Measurements from ENCODE around the gene FKBP5.
"Not testable (repeated sequence)": the region's sequence is repeated elsewhere in the genome, so short reads cannot be mapped to it uniquely, and the experiment has no call there.

FKBP5 gene

GRCh38 chr6:35687658-35688604 is 784 bp downstream of the FKBP5 start:
- peak; percentile 61 for DNase-seq

DNA sequence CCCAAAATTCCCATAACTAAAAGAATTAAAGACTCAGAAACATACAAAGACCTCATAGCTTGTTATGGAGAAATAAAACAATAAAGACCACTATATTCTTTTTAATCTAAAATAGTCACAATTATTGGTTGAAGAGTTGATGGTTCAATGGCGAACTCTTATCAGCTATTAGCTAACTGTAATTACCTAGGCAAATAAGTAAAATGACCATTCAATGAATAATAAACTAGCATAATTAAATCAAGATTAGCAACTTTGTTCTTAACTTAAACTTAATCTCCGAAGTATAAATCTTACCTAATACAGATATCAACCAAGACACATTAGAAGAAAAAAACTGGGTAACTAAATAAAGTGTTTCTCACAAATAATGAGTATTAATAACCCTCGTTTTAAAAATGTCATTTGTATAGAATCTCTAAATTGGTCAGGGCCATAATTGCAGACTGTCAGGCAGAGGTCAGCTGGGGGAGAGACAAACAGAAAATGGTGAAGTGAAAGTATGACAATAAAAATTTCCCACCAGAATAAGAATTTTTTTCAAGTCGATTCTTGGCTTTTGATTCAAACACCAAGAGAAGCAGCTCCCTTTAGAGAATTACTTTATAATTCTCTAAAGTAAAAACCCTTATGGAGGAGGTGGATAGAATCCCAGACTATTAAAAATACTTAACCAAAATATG is 1.7 kb downstream of the FKBP5 start:
- no peak for DNase-seq

DNA sequence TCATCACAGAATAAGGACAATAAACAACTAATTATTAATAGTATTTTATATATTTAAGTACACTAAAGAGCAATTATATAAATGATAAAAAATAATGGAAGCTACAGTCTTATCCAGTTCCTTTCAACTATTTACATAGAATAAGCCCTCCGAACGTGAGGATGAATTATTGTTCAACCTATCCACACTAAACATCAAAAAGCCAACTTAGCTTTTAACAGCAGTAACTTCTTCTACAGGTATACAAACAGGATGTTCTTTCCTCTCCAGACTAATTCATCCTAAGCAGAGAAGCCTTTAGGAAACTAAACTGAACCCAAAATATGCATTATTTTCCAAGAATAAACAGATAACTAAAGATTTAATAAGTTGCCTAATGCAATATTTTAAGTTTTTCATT is 2.3 kb downstream of the FKBP5 start:
- no peak for DNase-seq

GRCh38 chr6:35683267-35683666 is 5.4 kb downstream of the FKBP5 start:
- no peak for DNase-seq

- DNase-seq = peak; percentile 41
These were observed 7.4 kb downstream of the FKBP5 start for GRCh38 chr6:35681298-35681697.

- DNase-seq = no peak
These were observed 9.3 kb downstream of the FKBP5 start for GRCh38 chr6:35679399-35679798.

GRCh38 chr6:35678814-35679213 is 9.9 kb downstream of the FKBP5 start:
- no peak for DNase-seq

GRCh38 chr6:35678021-35678654 is 10.6 kb downstream of the FKBP5 start:
- DNase-seq = no peak

DNA sequence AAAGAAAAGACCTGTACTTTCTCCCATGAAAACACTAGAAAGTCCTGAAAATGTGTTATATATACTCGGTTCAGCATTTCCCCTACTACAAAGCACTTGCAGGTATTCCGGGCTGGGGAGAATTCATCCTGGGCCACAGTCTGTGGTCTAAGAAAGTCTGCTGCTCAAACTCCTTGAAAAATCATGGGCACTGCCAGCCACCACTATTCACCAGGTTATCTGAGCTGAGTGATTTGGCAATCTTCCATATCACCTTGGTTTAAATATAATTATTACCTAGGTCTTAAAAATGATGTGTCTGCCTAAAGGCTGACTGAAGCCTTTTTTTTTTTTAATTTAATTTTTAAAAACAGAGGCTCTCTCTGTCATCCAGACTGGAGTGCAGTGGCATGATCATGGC is 11.3 kb downstream of the FKBP5 start:
- DNase-seq = no peak

- DNase-seq = no peak
These were observed 12.8 kb downstream of the FKBP5 start for GRCh38 chr6:35675871-35676459.

DNA sequence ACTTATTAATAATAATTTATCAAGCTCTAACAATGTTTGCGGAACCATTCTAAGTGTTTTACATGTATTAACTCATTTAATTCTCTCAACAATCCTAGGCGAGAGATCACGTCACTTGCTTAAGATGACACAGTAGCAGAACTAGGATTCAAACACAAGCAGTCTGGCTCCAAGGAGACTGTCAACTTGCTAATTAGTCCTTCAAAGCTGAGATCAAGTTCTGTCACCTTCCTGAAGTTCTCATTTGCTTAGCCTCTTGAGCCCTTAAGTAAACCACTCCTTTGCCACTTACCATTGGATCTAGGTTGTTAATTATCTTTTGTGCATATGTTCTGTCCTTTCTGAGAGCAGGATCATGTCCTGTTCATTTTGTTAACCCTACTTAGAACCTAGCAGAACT is 14.1 kb downstream of the FKBP5 start:
- DNase-seq = no peak

DNA sequence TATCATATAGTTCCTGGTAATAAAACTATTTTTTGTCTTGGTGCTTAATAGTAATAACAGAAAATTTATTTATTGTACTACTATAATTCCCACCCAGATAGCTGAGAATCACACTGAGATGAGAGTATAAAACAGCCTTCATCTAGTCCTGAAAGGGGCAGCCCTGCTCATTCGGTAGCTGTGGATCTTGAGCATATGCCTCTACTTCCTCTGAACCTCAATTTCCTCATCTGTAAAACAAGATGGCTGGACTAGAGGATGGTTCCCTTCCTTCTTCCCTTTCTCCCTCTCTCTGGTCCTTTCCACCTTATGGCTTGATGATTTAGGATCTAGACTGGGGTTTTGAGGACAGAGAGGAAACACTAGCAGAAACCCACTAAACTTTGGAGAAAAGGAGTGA is 15.0 kb downstream of the FKBP5 start:
- DNase-seq = no peak

DNA sequence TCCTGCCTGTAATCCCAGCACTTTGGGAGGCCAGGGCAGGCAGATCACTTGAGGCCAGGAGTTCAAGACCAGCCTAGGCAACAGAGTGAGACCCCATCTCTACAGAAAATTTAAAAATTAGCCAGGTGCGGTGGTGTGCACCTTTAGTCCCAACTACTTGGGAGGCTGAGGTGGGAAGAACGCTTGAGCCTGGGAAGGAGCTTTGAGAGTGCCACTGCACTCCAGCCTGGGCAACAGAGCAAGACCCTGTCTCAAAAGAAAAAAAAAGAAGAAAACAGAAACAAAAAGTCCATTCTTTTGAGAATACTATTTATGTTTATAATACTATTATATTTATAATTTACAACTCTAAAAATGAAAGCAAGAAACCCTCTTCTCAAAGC is 15.4 kb downstream of the FKBP5 start:
- not testable (repeated sequence) for DNase-seq

DNA sequence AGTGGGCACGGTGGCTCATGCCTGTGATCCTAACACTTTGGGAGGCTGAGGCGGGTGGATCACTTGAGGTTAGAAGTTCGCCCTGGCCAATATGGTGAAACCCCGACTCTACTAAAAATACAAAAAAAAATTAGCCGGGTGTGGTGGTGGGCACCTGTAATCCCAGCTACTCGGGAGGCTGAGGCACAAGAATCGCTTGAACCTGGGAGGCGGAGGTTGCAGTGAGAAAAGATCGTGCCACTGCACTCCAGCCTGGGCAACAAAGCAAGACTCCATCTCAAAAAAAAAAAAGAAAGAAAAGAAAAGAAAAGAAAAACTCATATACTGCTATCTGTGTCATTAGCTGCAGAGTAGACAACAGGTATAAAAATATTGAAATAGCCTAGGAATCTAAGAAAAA is 18.3 kb downstream of the FKBP5 start:
- not testable (repeated sequence) for DNase-seq

GRCh38 chr6:35669451-35670045 is 19.2 kb downstream of the FKBP5 start:
- DNase-seq = no peak

- DNase-seq = no peak
These were observed 19.8 kb downstream of the FKBP5 start for GRCh38 chr6:35668744-35669450.

GRCh38 chr6:35668096-35668495 is 20.6 kb downstream of the FKBP5 start:
- DNase-seq = no peak

DNA sequence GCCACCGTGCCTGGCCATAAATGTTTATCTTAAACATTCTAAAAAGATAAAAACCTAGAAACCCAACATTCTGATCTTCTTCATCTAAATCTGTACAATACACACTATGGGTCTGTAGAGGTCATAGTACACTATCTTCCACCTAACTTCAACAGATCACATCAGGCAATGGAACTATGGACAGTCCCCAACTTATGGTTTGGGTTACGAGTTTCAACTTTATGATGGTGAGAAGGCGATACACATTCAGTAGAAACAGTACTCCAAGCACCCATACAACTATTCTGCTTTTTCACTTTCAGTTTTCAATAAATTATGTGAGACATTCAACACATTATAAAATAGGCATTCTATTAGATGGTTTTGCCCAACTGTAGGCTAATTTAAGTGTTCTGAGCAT is 23.1 kb downstream of the FKBP5 start:
- no peak for DNase-seq

DNA sequence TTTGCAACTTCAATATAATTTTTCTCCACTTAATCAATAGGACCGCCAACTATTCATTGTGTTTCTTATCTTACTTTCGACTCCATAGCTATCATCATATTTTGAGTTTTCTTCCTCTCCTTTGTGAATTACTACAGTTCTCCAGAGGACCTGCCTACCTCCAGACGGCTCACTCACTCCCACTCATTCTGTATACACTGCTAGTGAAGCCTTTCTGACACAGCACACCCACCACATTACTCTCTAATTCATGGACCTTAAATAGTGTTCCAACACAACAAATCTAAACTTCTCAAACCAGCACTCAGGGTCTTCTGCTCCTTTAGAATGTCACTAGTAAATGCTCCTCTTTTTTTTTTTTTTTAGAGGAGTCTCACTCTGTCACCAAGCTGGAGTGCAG is 23.8 kb downstream of the FKBP5 start:
- DNase-seq = no peak

GRCh38 chr6:35663447-35664235 is 25.1 kb downstream of the FKBP5 start:
- no peak for DNase-seq

DNA sequence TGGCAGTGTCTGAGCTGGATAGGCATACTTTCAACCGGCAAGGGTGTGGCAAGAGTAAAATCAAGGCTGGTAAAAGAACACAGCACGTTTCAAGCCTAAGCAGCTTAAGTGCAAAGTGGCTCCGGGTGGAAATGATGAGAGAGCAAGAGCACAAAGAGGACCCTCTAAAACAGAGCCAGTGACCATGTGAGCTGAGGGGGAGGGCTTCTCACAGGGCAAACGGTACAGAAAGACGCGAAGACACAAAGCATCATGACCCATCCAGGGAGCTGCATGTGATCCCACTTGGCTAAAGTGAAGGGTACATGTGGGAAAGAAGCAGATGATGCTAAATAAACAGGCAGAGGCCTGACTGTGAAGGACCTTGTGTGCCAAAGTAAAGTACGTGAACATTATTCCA is 25.7 kb downstream of the FKBP5 start:
- no peak for DNase-seq

- DNase-seq = no peak
These were observed 33.8 kb downstream of the FKBP5 start for GRCh38 chr6:35654883-35655282.

All from stimulated activated CD4-positive, alpha-beta T cell treated with anti-CD3 and anti-CD28 coated beads, Interleukin-4, amount 100 ng/mL, for 24 hours (primary cell).